ENCODE measurements around the gene PRDM16. TPM values are rescaled to one million over a fixed set of nuclear protein-coding genes. Genes with fewer than 3 reads are reported as not detected.

PRDM16 gene
- total RNA-seq, 4 donors from 2014 or later: 0.19 to 1.6 (median 0.36) TPM

- H3K27me3 ChIP-seq: peaks cover 69% of the 10 kb centered on the region
- H3K9me3 ChIP-seq: no peaks in the 10 kb centered on the region
- H3K4me1 ChIP-seq: peaks cover 20% of the 10 kb centered on the region
- H3K36me3 ChIP-seq: no peaks in the 10 kb centered on the region
- H3K27ac ChIP-seq: no peak overlapping the region
- no peak overlapping the region for H3K4me3 ChIP-seq
- WGBS: 60% methylated on average over 1 of the region's 18 CpGs
- TF ChIP-seq EP300 (IDR thresholded peaks at IDR 0.05): no peak
- DNase-seq (ENCODE audit: low spot score in 2 of 2): no peak
Measured at GRCh38 chr1:3364551-3364950, 295.5 kb downstream of the PRDM16 start.

- Histone ChIP-seq H3K9me3 (no peaks in the 10 kb centered on the region), H3K36me3 (no peaks in the 10 kb centered on the region), H3K27ac (no peak overlapping the region), H3K4me3 (no peak overlapping the region), H3K4me1 (peaks cover 21% of the 10 kb centered on the region), H3K27me3 (peaks cover 65% of the 10 kb centered on the region)
- TF ChIP-seq POLR2AphosphoS5 (IDR thresholded peaks at IDR 0.05): no peak
- no peak for TF ChIP-seq EP300 (IDR thresholded peaks at IDR 0.05)
- no peak for TF ChIP-seq CTCF (IDR thresholded peaks at IDR 0.05)
- no peak for TF ChIP-seq POLR2A (IDR thresholded peaks at IDR 0.05)
- DNase-seq (ENCODE audit: low spot score in 2 of 2): no peak
- 79% methylated on average over 9 of the region's 11 CpGs for WGBS
Measured at GRCh38 chr1:3364983-3365382, 296.0 kb downstream of the PRDM16 start.

- Histone ChIP-seq H3K4me3 (no peak overlapping the region), H3K27me3 (peaks cover 61% of the 10 kb centered on the region), H3K4me1 (peaks cover 21% of the 10 kb centered on the region), H3K9me3 (no peaks in the 10 kb centered on the region), H3K27ac (peak overlapping the region; percentile 2), H3K36me3 (no peaks in the 10 kb centered on the region)
- no peak for DNase-seq (ENCODE audit: low spot score in 2 of 2)
- 64% methylated on average over 22 of the region's 22 CpGs for WGBS
- TF ChIP-seq EP300 (IDR thresholded peaks at IDR 0.05) (no peak), POLR2A (IDR thresholded peaks at IDR 0.05) (no peak), POLR2AphosphoS5 (IDR thresholded peaks at IDR 0.05) (no peak), CTCF (IDR thresholded peaks at IDR 0.05) (no peak)
Measured at GRCh38 chr1:3365523-3366125, 296.6 kb downstream of the PRDM16 start.

GRCh38 chr1:3366126-3367051 is 297.4 kb downstream of the PRDM16 start:
- DNase-seq (ENCODE audit: low spot score in 2 of 2): no peak
- H3K4me3 ChIP-seq: no peak overlapping the region
- H3K4me1 ChIP-seq: peaks cover 21% of the 10 kb centered on the region
- H3K9me3 ChIP-seq: no peaks in the 10 kb centered on the region
- peaks cover 53% of the 10 kb centered on the region for H3K27me3 ChIP-seq
- TF ChIP-seq POLR2AphosphoS5 (IDR thresholded peaks at IDR 0.05) (no peak), EP300 (IDR thresholded peaks at IDR 0.05) (no peak), CTCF (IDR thresholded peaks at IDR 0.05) (no peak), POLR2A (IDR thresholded peaks at IDR 0.05) (no peak)
- H3K27ac ChIP-seq: peak overlapping the region; percentile 2
- H3K36me3 ChIP-seq: no peaks in the 10 kb centered on the region
- 66% methylated on average over 41 of the region's 42 CpGs for WGBS

- 83% methylated on average over 10 of the region's 11 CpGs for WGBS
- Histone ChIP-seq H3K4me3 (no peak overlapping the region), H3K27ac (no peak overlapping the region), H3K27me3 (peaks cover 43% of the 10 kb centered on the region), H3K36me3 (no peaks in the 10 kb centered on the region), H3K4me1 (peaks cover 21% of the 10 kb centered on the region), H3K9me3 (no peaks in the 10 kb centered on the region)
- no peak for DNase-seq (ENCODE audit: low spot score in 2 of 2)
- TF ChIP-seq EP300 (IDR thresholded peaks at IDR 0.05) (no peak), POLR2A (IDR thresholded peaks at IDR 0.05) (no peak), POLR2AphosphoS5 (IDR thresholded peaks at IDR 0.05) (no peak), CTCF (IDR thresholded peaks at IDR 0.05) (no peak)
Measured at GRCh38 chr1:3367376-3367775, 298.4 kb downstream of the PRDM16 start.
